HCT116 (cell line): ENCODE measurements around the gene XYLT1. TPM values are rescaled to one million over a fixed set of nuclear protein-coding genes. Genes with fewer than 3 reads are reported as not detected.

Source experiments
- ATAC-seq: fragments of 200-7000 bp; cut with Tn5 transposase; 2 replicates; pipeline ENCODE4 v1.9.1; 2020; ENCODE audit warnings: mild to moderate bottlenecking, moderate library complexity
- BruUV-seq: library from RNA; stranded (reverse); fragments of 400-500 nt; replicated peaks from 2 replicates; lab custom pipeline; 2021; lab: Mats Ljungman, UMichigan
- CTCF ChIA-PET: fragments of 300-600 bp; sonication (Branson Sonifier 250); formaldehyde crosslinking; loops from one replicate; lab custom pipeline; 2021; ENCODE audit warnings: antibody characterized with exemption; lab: Charles Lee
- POLR2A ChIA-PET: fragments of 300-600, 350-600 bp; sonication (Branson Sonifier 250); formaldehyde crosslinking; loops from one replicate; lab custom pipeline; 2021; ENCODE audit warnings: antibody characterized with exemption; lab: Charles Lee
- RAD21 ChIA-PET, 2 experiments: fragments of 300-600 bp; sonication (Branson Sonifier 250); formaldehyde crosslinking; loops; one replicate each; lab custom pipeline; 2023; ENCODE audit warnings: low total read pairs in 2 of 2; ENCODE audit not compliant: uncharacterized antibody in 2 of 2, unreplicated experiment in 2 of 2, low non-redundant PET in 1 of 2; lab: Charles Lee
- DNase-seq: peaks from one replicate; pipeline ENCODE4 v3.0.0-alpha.2; 2010; ENCODE audit warnings: low read depth, low spot score
- H2AFZ ChIP-seq: fragments of 200-600 bp; shearing (Covaris generic), sonication (generic); 2 replicates; pipeline ENCODE4 v1.6.1; 2017; ENCODE audit warnings: low read depth, mixed run types, mixed read lengths, antibody characterized with exemption, low read length; ENCODE audit not compliant: poor library complexity, severe bottlenecking
- H3K27ac ChIP-seq: 2 replicates; pipeline ENCODE4 v1.5.1; 2012; ENCODE audit warnings: low read depth, low read length
- H3K27me3 ChIP-seq: fragments of 200-600 bp; sonication (generic); 2 replicates; pipeline ENCODE4 v1.6.1; 2016; ENCODE audit warnings: mixed run types, low read length, mixed read lengths; ENCODE audit not compliant: insufficient read depth
- H3K36me3 ChIP-seq, 2 experiments: fragments of 200-500 bp in 1 of 2; fragments of 200-600 bp in 1 of 2; sonication (Bioruptor generic) in 1 of 2; sonication (generic) in 1 of 2; 2 replicates each; pipeline versions ENCODE4 v1.5.1 to v1.6.1; 2014 to 2016; ENCODE audit warnings: low read length in 2 of 2, inconsistent platforms in 1 of 2, mixed read lengths in 1 of 2, mixed run types in 1 of 2; ENCODE audit not compliant: insufficient read depth in 2 of 2, control insufficient read depth in 1 of 2
- H3K4me1 ChIP-seq, 2 experiments: fragments of 200-600 bp in 1 of 2; sonication (generic) in 1 of 2; 2 replicates each; pipeline versions ENCODE4 v1.5.1 to v1.6.1; 2012 to 2017; ENCODE audit warnings: low read length in 2 of 2, inconsistent platforms in 1 of 2, mild to moderate bottlenecking in 1 of 2, mixed read lengths in 1 of 2, mixed run types in 1 of 2, moderate library complexity in 1 of 2; ENCODE audit not compliant: insufficient read depth in 2 of 2, control insufficient read depth in 1 of 2
- H3K4me2 ChIP-seq: fragments of 200-600 bp; sonication (generic); 2 replicates; pipeline ENCODE4 v1.6.1; 2017; ENCODE audit warnings: mixed run types, low read length, mixed read lengths
- H3K4me3 ChIP-seq, 2 experiments: fragments of 200-600 bp in 1 of 2; sonication (generic) in 1 of 2; replicated peaks in 1 of 2; 2 replicates each; pipeline ENCODE4 v1.5.1; 2011 to 2016; ENCODE audit warnings: low read length in 2 of 2, control low read depth in 1 of 2, low read depth in 1 of 2, mild to moderate bottlenecking in 1 of 2, mixed read lengths in 1 of 2, mixed run types in 1 of 2
- H3K79me2 ChIP-seq: fragments of 200-600 bp; sonication (generic); 2 replicates; pipeline ENCODE4 v1.6.1; 2017; ENCODE audit warnings: mild to moderate bottlenecking, mixed run types, low read length, moderate library complexity, mixed read lengths; ENCODE audit not compliant: insufficient read depth
- H3K9ac ChIP-seq: fragments of 200-600 bp; sonication (generic); 2 replicates; pipeline ENCODE4 v1.6.1; 2016; ENCODE audit warnings: low read length, mixed read lengths
- H3K9me2 ChIP-seq: fragments of 200-600 bp; sonication (generic), shearing (Covaris generic); 2 replicates; pipeline ENCODE4 v1.6.1; 2017; ENCODE audit warnings: mixed run types, mild to moderate bottlenecking, moderate library complexity; ENCODE audit not compliant: insufficient read depth
- H3K9me3 ChIP-seq, 2 experiments: fragments of 200-500 bp in 1 of 2; fragments of 200-600 bp in 1 of 2; sonication (Bioruptor generic) in 1 of 2; sonication (generic) in 1 of 2; 2 replicates each; pipeline ENCODE4 v1.6.1; 2014 to 2017; ENCODE audit warnings: low read length in 2 of 2, mixed read lengths in 2 of 2, inconsistent platforms in 1 of 2, low read depth in 1 of 2, mild to moderate bottlenecking in 1 of 2, mixed run types in 1 of 2, moderate library complexity in 1 of 2; ENCODE audit not compliant: control insufficient read depth in 1 of 2, insufficient read depth in 1 of 2
- H4K20me1 ChIP-seq: fragments of 200-600 bp; sonication (generic), shearing (Covaris generic); 2 replicates; pipeline ENCODE4 v1.6.1; 2017; ENCODE audit warnings: mixed run types, mild to moderate bottlenecking, moderate library complexity; ENCODE audit not compliant: insufficient read depth
- CBX3 ChIP-seq: IDR thresholded peaks from 2 replicates; pipeline ENCODE4 v1.6.1; 2012; ENCODE audit warnings: low read depth
- EZH2 ChIP-seq: fragments of 200-600 bp; sonication (generic); IDR thresholded peaks from 2 replicates; pipeline ENCODE4 v1.6.1; 2017; ENCODE audit warnings: antibody characterized with exemption, mixed run types
- EZH2phosphoT487 ChIP-seq: fragments of 200-600 bp; IDR thresholded peaks from 2 replicates; pipeline ENCODE4 v1.6.1; 2018; ENCODE audit warnings: antibody characterized with exemption, borderline replicate concordance
- POLR2A ChIP-seq: IDR thresholded peaks from 2 replicates; pipeline ENCODE4 v1.7.0; 2011; ENCODE audit warnings: borderline replicate concordance; ENCODE audit not compliant: insufficient read depth, insufficient read length; ENCODE audit errors: extremely low read depth
- POLR2AphosphoS5 ChIP-seq: IDR thresholded peaks from 2 replicates; pipeline ENCODE4 v1.6.1; 2011; ENCODE audit warnings: mild to moderate bottlenecking, low read depth, low read length, moderate library complexity
- RAD21 ChIP-seq: IDR thresholded peaks from 2 replicates; pipeline ENCODE4 v1.6.1; 2012; ENCODE audit warnings: low read depth, mild to moderate bottlenecking
- SP1 ChIP-seq: IDR thresholded peaks from 2 replicates; pipeline ENCODE4 v1.6.1; 2012; ENCODE audit warnings: low read depth
- TCF7L2 ChIP-seq: IDR thresholded peaks from 2 replicates; pipeline ENCODE4 v1.7.0; 2011; ENCODE audit warnings: borderline replicate concordance, inconsistent platforms; ENCODE audit not compliant: insufficient read depth, insufficient read length; ENCODE audit errors: extremely low read depth
- YY1 ChIP-seq: IDR thresholded peaks from 2 replicates; pipeline ENCODE4 v1.6.1; 2011; ENCODE audit warnings: low read length, low read depth, moderate library complexity, mild to moderate bottlenecking; ENCODE audit not compliant: insufficient replicate concordance; ENCODE audit errors: extremely low read depth
- ZFX ChIP-seq: fragments of 450-650 bp; IDR thresholded peaks from 2 replicates; pipeline ENCODE4 v1.6.1; 2017
- intact Hi-C: fragments of 100-400 bp; cut with micrococcal nuclease; formaldehyde crosslinking; loops from 2 replicates; pipeline ENCODE4 v1.10.0; 2022
- total RNA-seq: library from RNA; stranded (reverse); gene quantifications from one replicate; pipeline ENCODE4 v1.2.1, GENCODE V29; 2021; ENCODE audit not compliant: unreplicated experiment
- TF ChIP-seq, protein P1 (sequence below), 3 experiments: fragments of 200-600 bp in 1 of 3; sonication (generic) in 1 of 3; IDR thresholded peaks in 2 of 3; conservative IDR thresholded peaks in 1 of 3; 2 replicates each; pipeline ENCODE4 v1.5.1; 2012 to 2017; ENCODE audit warnings: low read depth in 2 of 3, low read length in 2 of 3, antibody characterized with exemption in 1 of 3, borderline replicate concordance in 1 of 3, control low read depth in 1 of 3, mild to moderate bottlenecking in 1 of 3, mixed read lengths in 1 of 3, mixed run types in 1 of 3, moderate library complexity in 1 of 3; ENCODE audit not compliant: insufficient read depth in 1 of 3
- TF ChIP-seq, protein P2 (sequence below): IDR thresholded peaks from 2 replicates; pipeline ENCODE4 v1.6.1; 2012

XYLT1 gene
- total RNA-seq, 1 experiment from 2014 or later: 4.5 TPM

DNA sequence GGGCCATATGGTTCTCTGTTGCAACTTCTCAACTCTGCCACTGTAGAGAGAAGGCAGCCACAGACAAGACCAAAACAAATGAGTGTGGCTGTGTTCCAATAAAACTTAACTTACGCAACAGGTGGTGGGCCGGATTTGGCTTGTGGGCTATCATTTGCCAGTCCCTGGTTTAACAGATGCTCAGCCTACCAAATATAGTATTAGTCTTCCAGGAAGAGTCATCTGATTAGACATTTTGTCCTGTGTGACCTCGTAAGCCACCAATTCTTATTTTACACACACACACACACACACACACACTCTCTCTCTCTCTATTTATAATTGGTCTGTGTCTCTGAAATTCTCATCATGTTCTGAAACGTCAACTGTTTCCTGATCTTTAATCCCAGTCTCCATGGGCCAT lies 245.9 kb downstream of the XYLT1 start:
- POLR2A ChIA-PET: no interaction called here
- H4K20me1 ChIP-seq: no peaks in the 10 kb centered on the region

DNA sequence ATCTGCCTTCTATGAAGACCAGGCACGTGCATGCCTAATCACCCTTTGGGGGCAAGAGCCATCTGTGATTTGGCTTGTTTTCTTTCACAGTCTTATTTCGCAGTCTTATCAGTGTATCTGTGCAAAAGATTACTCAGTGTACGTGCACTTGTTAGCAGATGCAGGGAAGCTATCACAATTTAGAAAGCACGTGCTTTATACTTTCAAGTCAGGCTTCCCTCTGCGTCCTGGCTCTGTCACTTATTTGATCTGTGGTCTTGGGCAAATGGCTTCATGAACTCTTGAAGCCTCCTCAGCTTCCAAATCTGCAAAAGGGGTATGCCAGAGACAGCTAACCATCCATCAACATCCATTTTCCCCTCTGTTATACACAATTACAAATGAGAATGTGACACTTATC lies 246.4 kb downstream of the XYLT1 start:
- Histone ChIP-seq H3K9me3 (no peaks in the 10 kb centered on the region), H3K9ac (no peak overlapping the region), H3K4me2 (no peak overlapping the region), H3K4me1 (no peaks in the 10 kb centered on the region; a peak in 1 of 4 replicates), H3K27ac (no peak overlapping the region), H3K27me3 (peaks cover 10% of the 10 kb centered on the region; the same call in 1 of the 2 replicates), H3K9me2 (no peaks in the 10 kb centered on the region), H3K79me2 (no peaks in the 10 kb centered on the region), H3K36me3 (no peaks in the 10 kb centered on the region), H2AFZ (no peak overlapping the region), H3K4me3 (no peak overlapping the region), H4K20me1 (no peaks in the 10 kb centered on the region)
- ChIA-PET RAD21 (no interaction called here), POLR2A (no interaction called here), CTCF (no interaction called here)
- no peak for DNase-seq
- BruUV-seq: no TSS peak
- ATAC-seq: no peak
- intact Hi-C loops: no loop called here
- TF ChIP-seq CBX3 (no peak), POLR2AphosphoS5 (no peak), EZH2phosphoT487 (no peak), RAD21 (no peak), ZFX (no peak), YY1 (no peak), TCF7L2 (no peak), POLR2A (no peak), SP1 (no peak), EZH2 (no peak)
- TF ChIP-seq, protein P1, sequence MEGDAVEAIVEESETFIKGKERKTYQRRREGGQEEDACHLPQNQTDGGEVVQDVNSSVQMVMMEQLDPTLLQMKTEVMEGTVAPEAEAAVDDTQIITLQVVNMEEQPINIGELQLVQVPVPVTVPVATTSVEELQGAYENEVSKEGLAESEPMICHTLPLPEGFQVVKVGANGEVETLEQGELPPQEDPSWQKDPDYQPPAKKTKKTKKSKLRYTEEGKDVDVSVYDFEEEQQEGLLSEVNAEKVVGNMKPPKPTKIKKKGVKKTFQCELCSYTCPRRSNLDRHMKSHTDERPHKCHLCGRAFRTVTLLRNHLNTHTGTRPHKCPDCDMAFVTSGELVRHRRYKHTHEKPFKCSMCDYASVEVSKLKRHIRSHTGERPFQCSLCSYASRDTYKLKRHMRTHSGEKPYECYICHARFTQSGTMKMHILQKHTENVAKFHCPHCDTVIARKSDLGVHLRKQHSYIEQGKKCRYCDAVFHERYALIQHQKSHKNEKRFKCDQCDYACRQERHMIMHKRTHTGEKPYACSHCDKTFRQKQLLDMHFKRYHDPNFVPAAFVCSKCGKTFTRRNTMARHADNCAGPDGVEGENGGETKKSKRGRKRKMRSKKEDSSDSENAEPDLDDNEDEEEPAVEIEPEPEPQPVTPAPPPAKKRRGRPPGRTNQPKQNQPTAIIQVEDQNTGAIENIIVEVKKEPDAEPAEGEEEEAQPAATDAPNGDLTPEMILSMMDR (IDR thresholded peaks at IDR 0.05 in 2 of 3, conservative IDR thresholded peaks at IDR 0.05 in 1 of 3; ENCODE audit: borderline replicate concordance in 1 of 3, insufficient read depth in 1 of 3, low read depth in 2 of 3, low read length in 2 of 3): no peak

More for the DNA sequence above, 245.9 kb downstream of the XYLT1 start:
- Histone ChIP-seq H3K27me3 (peaks cover 10% of the 10 kb centered on the region; the same call in 1 of the 2 replicates), H3K9me3 (no peaks in the 10 kb centered on the region), H3K36me3 (no peaks in the 10 kb centered on the region), H3K9ac (no peak overlapping the region), H2AFZ (no peak overlapping the region), H3K4me2 (no peak overlapping the region), H3K79me2 (no peaks in the 10 kb centered on the region), H3K4me3 (no peak overlapping the region), H3K27ac (no peak overlapping the region), H3K4me1 (no peaks in the 10 kb centered on the region; a peak in 1 of 4 replicates), H3K9me2 (no peaks in the 10 kb centered on the region)
- ATAC-seq (no peak), DNase-seq (no peak)
- no TSS peak for BruUV-seq
- TF ChIP-seq EZH2 (no peak), RAD21 (no peak), EZH2phosphoT487 (no peak)
- TF ChIP-seq, protein P2, sequence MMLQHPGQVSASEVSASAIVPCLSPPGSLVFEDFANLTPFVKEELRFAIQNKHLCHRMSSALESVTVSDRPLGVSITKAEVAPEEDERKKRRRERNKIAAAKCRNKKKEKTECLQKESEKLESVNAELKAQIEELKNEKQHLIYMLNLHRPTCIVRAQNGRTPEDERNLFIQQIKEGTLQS: no peak
- TF ChIP-seq, protein P1 (IDR thresholded peaks at IDR 0.05 in 2 of 3, conservative IDR thresholded peaks at IDR 0.05 in 1 of 3; ENCODE audit: borderline replicate concordance in 1 of 3, insufficient read depth in 1 of 3, low read depth in 2 of 3, low read length in 2 of 3): no peak
- ChIA-PET CTCF (no interaction called here), RAD21 (no interaction called here)
- intact Hi-C loops: no loop called here
